Measurements from ENCODE around the gene RAB38.

The RAB38 gene

DNA sequence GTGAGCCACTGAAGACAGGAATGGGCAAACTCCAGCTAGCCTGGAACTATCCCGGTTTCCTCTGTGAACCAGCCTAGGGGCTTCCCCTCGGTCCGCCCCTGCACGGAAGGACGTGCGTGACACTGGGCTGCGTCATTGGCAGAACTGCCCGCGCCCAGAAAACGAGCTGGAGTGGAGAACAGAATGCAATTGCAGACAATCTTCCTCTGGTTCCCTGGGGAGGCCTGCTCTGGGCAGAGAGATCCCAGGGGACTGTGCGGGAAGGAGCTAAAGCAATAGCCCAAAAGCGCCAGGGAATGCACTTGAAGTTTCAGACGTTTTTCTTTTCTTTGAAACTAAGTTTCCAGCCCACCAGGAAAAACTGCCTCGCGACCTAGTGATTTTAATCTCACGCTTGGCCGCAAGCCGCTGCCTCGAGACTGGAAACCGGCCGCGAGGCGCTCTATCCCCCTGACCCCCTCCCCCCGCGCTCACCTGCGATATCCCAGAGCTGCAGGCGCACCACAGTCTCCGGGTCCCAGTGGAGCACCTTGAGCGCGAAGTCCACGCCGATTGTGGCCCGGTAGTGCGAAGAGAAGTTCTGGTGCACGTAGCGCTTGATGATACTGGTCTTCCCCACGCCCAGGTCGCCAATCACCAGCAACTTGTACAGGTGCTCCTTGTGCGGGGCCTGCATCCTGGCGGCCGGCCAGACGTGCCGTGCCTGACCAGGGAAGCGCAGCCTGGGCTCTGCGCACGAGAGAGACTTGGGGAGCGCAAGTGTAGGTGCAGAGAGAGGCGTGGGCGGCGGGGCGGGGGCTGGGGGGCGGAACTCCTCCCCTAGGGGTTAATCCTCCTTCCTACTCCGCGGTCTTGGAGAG is at the start of gene RAB38:
TSS of gene RAB38 (minus strand) at position 735 of the 860 bp plus-strand sequence. CDS start at position 676, 59 bp downstream.
- Mint-ChIP-seq H3K4me1 (peaks cover 13% of the 10 kb centered on the region), H3K27me3 (peaks cover 6% of the 10 kb centered on the region), H3K4me3 (peak within 1 kb of the TSS; percentile 63), H3K27ac (peak within 1 kb of the TSS; percentile 46), H3K9me3 (no peaks in the 10 kb centered on the region), H3K36me3 (no peaks in the 10 kb centered on the region)
- ATAC-seq = peak; percentile 74

DNA sequence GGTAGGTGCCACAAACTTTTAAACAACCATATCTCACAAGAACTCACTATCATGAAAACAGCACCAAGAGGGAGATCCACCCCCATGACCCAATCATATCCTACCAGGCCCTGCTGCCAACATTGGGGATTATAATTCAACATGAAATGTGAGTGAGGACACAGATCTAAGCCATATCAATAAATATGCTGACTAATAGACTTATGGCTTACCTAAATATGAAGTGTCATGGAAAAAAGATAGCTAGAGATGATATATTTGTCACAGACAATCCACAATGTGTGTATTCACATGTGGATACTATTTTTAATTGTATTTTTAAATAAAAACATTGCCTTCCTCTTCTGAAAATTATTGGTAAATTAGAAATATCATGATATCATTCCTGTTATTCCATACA is 38.2 kb upstream of the RAB38 start:
- ATAC-seq = no peak
- H3K9me3 Mint-ChIP-seq = no peaks in the 10 kb centered on the region
- no peaks in the 10 kb centered on the region for H3K27me3 Mint-ChIP-seq
- no peaks in the 10 kb centered on the region for H3K4me1 Mint-ChIP-seq
- H3K27ac Mint-ChIP-seq = no peak overlapping the region
- H3K4me3 Mint-ChIP-seq = no peak overlapping the region
- no peaks in the 10 kb centered on the region for H3K36me3 Mint-ChIP-seq

DNA sequence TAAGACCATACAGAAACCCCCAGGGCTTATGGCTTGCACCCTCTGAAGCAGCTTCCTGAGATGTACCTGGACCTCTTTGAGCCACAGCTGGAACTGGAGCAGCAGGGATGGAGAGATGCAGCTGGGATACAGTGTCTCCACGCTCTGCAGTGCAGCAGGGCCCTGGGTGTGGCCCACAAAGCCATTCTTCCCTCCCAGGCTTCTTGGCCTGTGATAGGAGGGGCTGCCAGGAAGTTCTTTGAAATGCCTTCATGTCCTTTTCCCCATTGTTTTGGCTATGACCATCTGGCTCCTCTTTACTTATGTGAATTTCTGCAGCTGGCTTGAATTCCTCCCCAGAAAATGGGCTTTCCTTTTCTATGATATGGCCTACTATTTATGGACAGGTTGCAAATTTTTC is 37.1 kb upstream of the RAB38 start:
- H3K27me3 Mint-ChIP-seq = no peaks in the 10 kb centered on the region
- ATAC-seq = peak; percentile 44
- H3K4me1 Mint-ChIP-seq = no peaks in the 10 kb centered on the region
- no peak overlapping the region for H3K27ac Mint-ChIP-seq
- no peaks in the 10 kb centered on the region for H3K36me3 Mint-ChIP-seq
- no peak overlapping the region for H3K4me3 Mint-ChIP-seq
- H3K9me3 Mint-ChIP-seq = no peaks in the 10 kb centered on the region

DNA sequence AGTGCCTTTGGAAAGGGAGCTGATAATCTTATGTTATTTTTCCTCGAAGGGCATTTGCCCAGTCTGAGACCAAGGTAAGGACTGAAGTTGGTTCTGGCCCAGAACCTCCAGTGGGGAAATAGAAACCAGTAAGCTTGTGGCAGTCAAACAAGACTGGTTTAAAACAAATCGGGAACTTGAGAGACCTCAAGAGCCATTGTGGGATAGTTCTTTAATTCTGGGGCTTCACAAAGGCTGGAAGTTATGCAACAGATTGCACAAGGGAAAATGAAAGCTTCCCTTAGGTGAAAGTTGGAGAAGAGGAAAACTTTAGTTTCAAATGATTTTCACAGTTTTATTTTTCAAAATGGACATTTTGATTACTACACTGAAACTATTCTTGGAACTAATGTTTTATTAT is 33.5 kb upstream of the RAB38 start:
- Mint-ChIP-seq H3K9me3 (no peaks in the 10 kb centered on the region), H3K27me3 (no peaks in the 10 kb centered on the region), H3K27ac (no peak overlapping the region), H3K36me3 (no peaks in the 10 kb centered on the region), H3K4me1 (no peaks in the 10 kb centered on the region), H3K4me3 (no peak overlapping the region)
- ATAC-seq = no peak

DNA sequence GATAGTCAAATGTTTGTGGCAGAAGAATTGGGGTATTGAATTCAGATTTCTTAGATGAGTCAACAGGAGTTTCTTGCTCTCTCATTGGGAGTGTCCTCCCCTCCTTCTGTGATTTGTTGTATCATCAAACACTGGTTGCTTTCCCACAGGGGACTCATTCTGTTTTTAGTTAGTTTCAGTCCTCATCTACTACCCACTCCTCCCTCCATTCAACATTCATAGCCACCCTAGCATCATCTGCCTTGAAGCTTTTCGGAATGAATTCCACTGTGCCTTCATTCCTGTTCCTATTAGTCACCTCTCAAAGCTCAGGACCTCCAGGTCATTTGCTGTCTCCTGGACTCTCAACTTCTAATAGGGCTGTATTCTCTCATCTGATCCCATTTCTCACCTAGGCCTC is 31.5 kb upstream of the RAB38 start:
- ATAC-seq = no peak
- Mint-ChIP-seq H3K27me3 (no peaks in the 10 kb centered on the region), H3K4me1 (no peaks in the 10 kb centered on the region), H3K9me3 (no peaks in the 10 kb centered on the region), H3K27ac (no peak overlapping the region), H3K4me3 (no peak overlapping the region), H3K36me3 (no peaks in the 10 kb centered on the region)

DNA sequence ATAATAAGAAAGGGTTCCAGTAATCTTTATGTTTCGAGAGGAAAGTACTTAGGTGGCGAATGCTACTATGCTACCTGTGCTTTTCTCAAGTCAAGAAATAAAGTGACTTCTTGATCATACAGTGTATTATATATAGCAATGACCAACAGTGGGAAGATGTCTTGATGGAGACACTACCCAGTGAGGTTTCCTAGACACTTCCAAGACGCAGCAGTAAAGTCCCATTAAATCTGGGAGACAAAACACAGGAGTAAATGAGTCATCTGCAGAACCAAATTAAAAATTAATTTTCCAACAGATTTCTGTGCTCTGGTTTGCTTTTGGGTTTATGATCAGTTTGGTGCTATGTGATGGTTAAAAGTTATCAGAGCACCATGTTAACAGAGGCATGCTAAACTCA is 29.1 kb upstream of the RAB38 start:
- ATAC-seq = no peak
- Mint-ChIP-seq H3K9me3 (no peaks in the 10 kb centered on the region), H3K27me3 (no peaks in the 10 kb centered on the region), H3K36me3 (no peaks in the 10 kb centered on the region), H3K4me1 (no peaks in the 10 kb centered on the region), H3K4me3 (no peak overlapping the region), H3K27ac (no peak overlapping the region)

DNA sequence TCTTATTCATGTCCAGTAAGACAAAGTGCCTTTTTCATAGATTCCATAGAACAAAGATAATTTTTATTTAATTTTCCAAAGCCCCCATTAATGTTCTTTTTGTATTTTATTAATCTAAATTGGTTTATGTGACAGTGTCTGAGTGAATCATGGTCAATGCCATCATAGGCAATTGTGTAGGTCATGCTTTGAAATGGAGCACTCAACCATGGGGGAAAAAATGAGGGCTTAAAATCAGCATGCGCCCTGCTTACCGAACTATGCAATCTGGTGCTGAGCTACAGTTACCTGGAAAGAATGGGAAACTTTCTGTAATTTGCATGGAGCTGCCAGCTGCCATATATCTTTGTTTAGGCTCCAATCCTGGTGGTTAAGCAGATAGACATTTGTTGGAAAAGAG is 28.4 kb upstream of the RAB38 start:
- H3K27me3 Mint-ChIP-seq = no peaks in the 10 kb centered on the region
- H3K9me3 Mint-ChIP-seq = no peaks in the 10 kb centered on the region
- H3K4me3 Mint-ChIP-seq = no peak overlapping the region
- no peak for ATAC-seq
- no peak overlapping the region for H3K27ac Mint-ChIP-seq
- no peaks in the 10 kb centered on the region for H3K4me1 Mint-ChIP-seq
- H3K36me3 Mint-ChIP-seq = no peaks in the 10 kb centered on the region

DNA sequence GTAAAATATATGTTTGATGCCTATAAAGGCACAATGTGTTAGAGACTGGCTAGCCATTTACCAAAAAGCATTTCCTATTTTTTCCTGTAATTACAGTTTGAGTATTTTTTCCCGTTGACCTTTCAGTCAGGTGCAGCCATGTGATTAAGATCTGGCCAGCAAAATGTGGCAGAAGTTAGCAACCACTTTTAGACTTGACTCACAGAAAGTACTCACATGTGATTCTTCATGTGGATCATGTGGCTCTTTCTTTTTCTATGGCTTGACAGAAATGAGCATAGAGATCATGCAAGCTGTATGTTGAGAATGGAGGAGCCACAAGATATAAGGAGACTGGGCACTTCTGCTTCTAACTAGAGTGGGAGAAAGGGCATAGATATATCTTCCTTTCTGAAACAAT is 27.3 kb upstream of the RAB38 start:
- no peak overlapping the region for H3K27ac Mint-ChIP-seq
- no peaks in the 10 kb centered on the region for H3K36me3 Mint-ChIP-seq
- no peak overlapping the region for H3K4me3 Mint-ChIP-seq
- H3K27me3 Mint-ChIP-seq = no peaks in the 10 kb centered on the region
- H3K9me3 Mint-ChIP-seq = peaks cover 3% of the 10 kb centered on the region
- H3K4me1 Mint-ChIP-seq = no peaks in the 10 kb centered on the region
- ATAC-seq = no peak

DNA sequence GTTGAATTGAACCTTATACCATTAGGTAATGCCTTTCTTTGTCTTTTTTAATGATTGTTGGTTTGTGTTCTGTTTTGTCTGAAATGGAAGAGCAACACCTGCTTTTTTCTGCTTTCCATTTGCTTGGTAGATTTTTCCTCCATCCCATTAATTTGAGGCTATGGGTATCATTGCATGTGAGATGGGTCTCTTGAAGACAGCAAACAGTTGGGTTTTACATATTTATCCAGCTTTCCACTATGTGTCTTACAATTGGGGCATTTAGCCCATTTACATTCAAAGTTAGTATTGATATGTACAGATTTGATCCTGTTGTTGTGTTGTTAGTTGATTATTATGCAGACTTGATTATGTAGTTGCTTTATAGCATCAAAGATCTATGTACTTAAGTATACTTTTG is 21.1 kb upstream of the RAB38 start:
- H3K36me3 Mint-ChIP-seq = no peaks in the 10 kb centered on the region
- H3K27ac Mint-ChIP-seq = no peak overlapping the region
- H3K9me3 Mint-ChIP-seq = peaks cover 22% of the 10 kb centered on the region
- no peak for ATAC-seq
- no peak overlapping the region for H3K4me3 Mint-ChIP-seq
- H3K4me1 Mint-ChIP-seq = no peaks in the 10 kb centered on the region
- H3K27me3 Mint-ChIP-seq = peaks cover 22% of the 10 kb centered on the region

DNA sequence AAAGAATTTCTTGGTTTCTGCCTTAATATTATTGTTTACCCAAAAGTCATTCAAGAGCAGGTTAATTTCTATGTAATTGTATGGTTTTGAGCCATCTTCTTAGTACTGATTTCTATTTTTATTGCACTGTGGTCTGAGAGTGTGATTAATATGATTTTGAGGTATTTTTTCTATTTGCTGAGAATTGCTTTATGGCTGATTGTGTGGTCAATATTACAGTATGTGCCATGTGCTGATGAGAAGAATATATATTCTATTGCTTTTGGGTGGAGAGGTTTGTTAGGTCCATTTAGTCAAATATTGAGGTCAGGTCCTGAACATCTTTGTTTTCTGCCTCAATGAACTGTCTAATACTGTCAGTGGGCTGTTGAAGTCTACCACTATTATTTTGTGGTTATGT is 20.7 kb upstream of the RAB38 start:
- peaks cover 22% of the 10 kb centered on the region for H3K27me3 Mint-ChIP-seq
- H3K4me1 Mint-ChIP-seq = no peaks in the 10 kb centered on the region
- H3K36me3 Mint-ChIP-seq = no peaks in the 10 kb centered on the region
- no peak for ATAC-seq
- H3K9me3 Mint-ChIP-seq = peaks cover 22% of the 10 kb centered on the region
- H3K4me3 Mint-ChIP-seq = no peak overlapping the region
- H3K27ac Mint-ChIP-seq = no peak overlapping the region

DNA sequence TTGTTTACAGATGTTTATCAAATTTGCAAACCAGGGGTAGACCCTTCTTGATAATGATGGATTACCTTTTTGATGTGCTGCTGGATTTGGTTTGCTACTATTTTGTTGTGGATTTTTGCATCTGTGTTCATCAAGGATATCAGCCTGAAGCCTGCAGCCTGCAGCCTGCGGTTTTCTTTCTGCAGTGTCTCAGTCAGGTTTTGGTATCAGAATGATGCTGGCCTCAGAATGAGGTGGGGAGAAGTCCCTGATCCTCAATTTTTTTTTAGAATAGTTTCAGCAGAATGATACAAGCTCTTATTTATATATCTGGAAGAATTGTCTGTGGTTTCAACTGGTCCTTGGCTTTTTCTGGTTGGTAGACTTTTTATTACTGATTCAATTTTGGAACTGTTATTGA is 19.7 kb upstream of the RAB38 start:
- no peak overlapping the region for H3K4me3 Mint-ChIP-seq
- peaks cover 22% of the 10 kb centered on the region for H3K9me3 Mint-ChIP-seq
- no peak overlapping the region for H3K27ac Mint-ChIP-seq
- peaks cover 22% of the 10 kb centered on the region for H3K27me3 Mint-ChIP-seq
- H3K36me3 Mint-ChIP-seq = no peaks in the 10 kb centered on the region
- H3K4me1 Mint-ChIP-seq = no peaks in the 10 kb centered on the region
- no peak for ATAC-seq

DNA sequence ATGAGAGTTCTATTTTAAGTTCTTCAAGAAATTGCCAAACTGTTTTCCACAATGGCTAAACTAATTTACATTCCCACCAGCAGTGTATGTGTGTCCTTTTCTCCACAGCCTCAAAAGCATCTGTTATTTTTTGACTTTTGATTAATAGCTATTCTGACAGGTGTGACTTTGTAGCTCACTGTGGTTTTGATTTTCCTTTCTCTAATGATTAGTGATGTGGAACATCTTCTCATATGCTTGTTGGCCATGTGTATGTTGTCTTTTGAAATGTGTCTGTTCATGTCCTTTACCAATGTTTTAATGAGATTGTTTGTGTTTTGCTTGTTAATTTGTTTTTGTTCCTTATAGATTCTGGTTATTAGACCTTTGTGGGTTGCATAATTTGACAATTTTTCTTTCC is 18.0 kb upstream of the RAB38 start:
- H3K27me3 Mint-ChIP-seq = peaks cover 22% of the 10 kb centered on the region
- no peaks in the 10 kb centered on the region for H3K36me3 Mint-ChIP-seq
- H3K27ac Mint-ChIP-seq = no peak overlapping the region
- no peak overlapping the region for H3K4me3 Mint-ChIP-seq
- no peak for ATAC-seq
- peaks cover 22% of the 10 kb centered on the region for H3K9me3 Mint-ChIP-seq
- H3K4me1 Mint-ChIP-seq = no peaks in the 10 kb centered on the region

DNA sequence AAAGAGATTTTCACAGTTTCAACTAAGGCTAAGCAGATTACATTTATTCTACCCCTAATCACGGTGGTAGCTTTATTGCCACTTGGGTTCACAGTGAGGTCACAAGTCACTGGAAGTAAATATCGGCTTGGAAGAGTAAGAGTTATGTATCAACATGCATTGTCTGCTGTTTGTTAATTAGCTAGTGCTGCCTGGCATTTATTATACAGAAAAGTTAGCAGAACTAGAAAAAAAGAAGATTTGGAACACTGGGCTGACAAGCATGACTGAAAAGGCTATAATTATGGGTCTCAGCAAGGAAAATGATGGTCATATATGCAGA is 13.7 kb upstream of the RAB38 start:
- Mint-ChIP-seq H3K4me3 (no peak overlapping the region), H3K27ac (no peak overlapping the region), H3K27me3 (peaks cover 2% of the 10 kb centered on the region), H3K4me1 (no peaks in the 10 kb centered on the region), H3K9me3 (peaks cover 9% of the 10 kb centered on the region), H3K36me3 (no peaks in the 10 kb centered on the region)
- no peak for ATAC-seq

DNA sequence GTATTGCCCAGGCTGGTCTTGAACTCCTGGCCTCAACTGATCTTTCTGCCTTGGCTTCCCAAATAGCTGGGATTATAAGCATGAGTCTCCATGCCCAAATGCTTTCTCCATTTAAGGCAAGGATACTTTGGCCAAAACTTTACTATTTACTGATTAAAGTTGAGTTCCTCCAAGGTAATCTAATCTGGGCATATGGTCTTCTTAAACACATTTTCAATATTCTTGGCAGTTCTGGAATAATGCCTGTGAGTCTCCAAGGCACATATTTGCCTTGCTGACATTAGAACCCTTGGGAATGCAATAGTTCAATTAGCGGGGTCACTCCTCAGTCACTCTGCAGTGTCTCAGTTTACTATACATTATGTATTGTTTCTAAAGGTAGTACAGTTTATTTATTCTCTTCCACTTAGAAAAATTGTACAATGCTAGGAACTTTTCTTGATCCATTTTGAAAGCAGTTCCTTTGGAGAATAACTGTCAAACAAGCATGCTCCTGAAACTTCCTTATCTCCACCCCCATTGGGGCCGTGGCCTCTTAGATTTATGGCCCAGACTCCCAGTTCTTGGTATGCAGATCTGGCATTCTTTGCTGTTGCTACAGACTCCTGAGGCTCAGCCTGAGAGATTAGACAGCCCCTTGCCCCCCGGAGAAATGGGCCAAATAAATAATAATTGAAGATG is 13.1 kb upstream of the RAB38 start:
- no peak for ATAC-seq
- Mint-ChIP-seq H3K4me3 (no peak overlapping the region), H3K27me3 (peaks cover 7% of the 10 kb centered on the region), H3K27ac (no peak overlapping the region), H3K9me3 (peaks cover 9% of the 10 kb centered on the region), H3K36me3 (no peaks in the 10 kb centered on the region), H3K4me1 (no peaks in the 10 kb centered on the region)

DNA sequence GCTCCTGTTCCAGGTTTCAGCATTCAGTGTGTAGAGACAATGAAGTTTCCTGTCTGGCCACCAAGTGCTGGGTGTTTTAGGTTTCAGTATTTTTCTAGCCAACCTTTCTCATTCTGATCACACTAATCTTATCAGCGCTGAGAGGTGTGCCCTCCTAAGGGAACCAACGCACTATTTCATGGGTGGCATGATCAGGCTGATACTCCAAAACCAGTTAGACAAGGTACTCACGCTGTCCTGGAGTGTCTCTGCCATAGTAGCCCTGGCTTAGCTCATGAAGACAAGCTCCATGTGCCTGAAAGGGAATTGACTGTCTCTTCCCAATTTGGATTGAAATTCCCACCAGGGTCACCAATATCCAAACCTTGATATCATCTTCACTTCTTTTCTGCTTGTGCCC is 8.0 kb upstream of the RAB38 start:
- no peaks in the 10 kb centered on the region for H3K4me1 Mint-ChIP-seq
- peaks cover 9% of the 10 kb centered on the region for H3K9me3 Mint-ChIP-seq
- H3K4me3 Mint-ChIP-seq = no peak overlapping the region
- no peaks in the 10 kb centered on the region for H3K36me3 Mint-ChIP-seq
- no peak for ATAC-seq
- H3K27ac Mint-ChIP-seq = no peak overlapping the region
- peaks cover 16% of the 10 kb centered on the region for H3K27me3 Mint-ChIP-seq

DNA sequence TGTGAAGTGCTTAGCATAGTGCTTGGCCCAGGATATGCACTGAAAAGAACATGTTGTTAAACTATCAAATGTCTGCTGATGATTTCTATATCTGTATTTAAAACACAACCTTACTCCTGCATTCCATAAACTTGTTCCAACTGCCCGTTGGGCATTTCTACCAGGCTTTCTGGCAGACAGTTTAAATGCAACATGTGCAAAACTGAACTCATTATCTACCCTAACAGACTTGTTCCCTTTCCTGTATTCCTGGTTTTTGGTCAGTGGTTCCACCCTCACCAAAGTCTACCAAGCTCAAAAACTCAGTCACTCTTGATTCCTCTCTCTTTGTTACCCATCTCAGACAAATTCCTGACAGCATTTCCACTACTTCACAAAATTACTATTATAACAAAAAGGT is 6.5 kb upstream of the RAB38 start:
- Mint-ChIP-seq H3K4me1 (no peaks in the 10 kb centered on the region), H3K4me3 (no peak overlapping the region), H3K27me3 (peaks cover 16% of the 10 kb centered on the region), H3K27ac (no peak overlapping the region), H3K9me3 (peaks cover 4% of the 10 kb centered on the region), H3K36me3 (no peaks in the 10 kb centered on the region)
- ATAC-seq = no peak

Data from stimulated activated memory B cell treated with anti-CD40 and anti-IgM and Interleukin-4, amounts not matched to agents 10 μg/mL and 1 μg/mL and 100 μg/mL, for 72 hours (primary cell).